HG02852 (cell line): ENCODE results near the gene PACSIN2.

Source experiments
- ATAC-seq: cut with Tn5 transposase; IDR thresholded peaks from one replicate; pipeline ENCODE4 v1.9.1; 2021; ENCODE audit warnings: mild to moderate bottlenecking, moderate library complexity; ENCODE audit not compliant: unreplicated experiment

PACSIN2 gene

DNA sequence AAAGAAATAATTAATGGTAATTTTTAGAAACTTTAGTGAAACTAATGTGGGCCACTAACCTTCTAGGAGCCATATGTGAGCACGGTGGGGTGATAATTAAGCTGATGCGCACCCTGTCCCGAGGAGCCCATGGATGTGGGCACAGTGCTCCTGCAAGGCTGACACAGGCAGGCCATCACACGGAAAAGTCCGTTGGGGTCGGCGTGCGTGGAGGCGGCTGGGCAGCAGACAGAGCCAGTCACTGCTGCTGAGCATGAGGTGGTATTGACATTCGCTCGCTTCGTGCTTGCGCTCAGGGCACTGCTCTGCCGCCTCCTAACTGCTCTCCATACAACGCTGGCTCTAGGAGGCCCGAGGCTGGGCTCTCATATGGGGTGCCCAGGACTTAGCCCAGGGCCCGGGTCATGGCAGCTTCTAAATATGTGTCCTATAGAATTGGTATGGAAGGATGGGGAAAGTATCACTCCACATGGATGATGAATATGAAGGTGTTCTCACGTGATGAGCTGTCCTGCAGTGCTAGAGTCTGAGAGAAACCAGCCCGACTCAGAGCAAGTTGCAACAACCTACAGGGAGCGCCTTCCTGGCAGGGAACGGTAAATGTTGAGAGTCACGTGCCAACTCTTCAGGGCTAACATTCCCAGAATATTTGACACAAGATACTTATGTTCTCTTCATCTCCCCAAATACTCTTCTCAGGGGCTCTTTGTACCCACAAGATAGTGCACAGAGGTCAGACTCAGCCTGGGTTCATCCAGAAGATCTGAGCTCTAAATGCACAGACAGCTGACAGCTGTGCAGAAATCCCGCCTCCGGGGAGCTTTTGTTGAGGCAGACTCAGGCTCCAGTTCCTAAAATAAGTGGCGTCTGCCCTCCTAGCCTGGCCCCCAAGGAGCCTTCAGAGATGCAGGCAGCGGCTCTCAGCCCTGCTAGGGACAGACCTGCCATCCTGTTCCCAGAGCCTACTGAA, 107.3 kb downstream of the PACSIN2 start:
- no peak for ATAC-seq

DNA sequence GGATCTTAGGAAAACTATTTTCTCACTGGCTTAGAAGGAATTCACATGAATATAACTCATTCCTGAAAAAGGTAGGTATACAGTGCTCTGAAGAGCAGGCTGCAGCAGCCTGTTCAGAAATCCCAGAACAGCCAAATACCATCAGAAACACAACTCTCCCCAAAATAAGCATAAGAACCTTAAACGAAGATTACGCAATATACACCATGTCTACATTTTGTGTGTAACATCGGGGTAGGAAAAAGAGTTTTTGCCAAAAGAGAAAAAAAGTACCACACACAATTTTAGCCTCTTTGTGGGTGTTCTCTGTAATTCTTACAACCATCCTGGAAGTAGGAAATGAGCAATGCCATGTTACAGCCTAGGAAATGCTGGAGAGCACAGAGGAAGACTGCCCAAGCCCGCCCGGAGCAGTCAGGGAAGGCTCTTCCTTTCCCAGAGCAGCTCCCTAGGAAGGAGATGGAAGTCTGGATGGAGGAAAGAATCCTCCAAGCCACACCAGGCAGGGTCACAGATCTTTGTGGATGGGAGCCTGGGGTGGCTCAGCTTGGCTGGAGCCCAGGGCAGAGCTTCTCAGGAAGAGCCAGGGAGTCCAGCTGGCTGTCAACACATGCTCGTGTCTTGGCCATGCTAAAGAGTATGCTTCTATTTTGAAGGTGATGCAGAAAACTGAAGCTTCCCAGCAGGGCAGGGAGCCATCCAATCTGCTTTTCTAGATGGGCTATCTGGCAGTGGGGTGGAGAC, 108.2 kb downstream of the PACSIN2 start:
- no peak for ATAC-seq

DNA sequence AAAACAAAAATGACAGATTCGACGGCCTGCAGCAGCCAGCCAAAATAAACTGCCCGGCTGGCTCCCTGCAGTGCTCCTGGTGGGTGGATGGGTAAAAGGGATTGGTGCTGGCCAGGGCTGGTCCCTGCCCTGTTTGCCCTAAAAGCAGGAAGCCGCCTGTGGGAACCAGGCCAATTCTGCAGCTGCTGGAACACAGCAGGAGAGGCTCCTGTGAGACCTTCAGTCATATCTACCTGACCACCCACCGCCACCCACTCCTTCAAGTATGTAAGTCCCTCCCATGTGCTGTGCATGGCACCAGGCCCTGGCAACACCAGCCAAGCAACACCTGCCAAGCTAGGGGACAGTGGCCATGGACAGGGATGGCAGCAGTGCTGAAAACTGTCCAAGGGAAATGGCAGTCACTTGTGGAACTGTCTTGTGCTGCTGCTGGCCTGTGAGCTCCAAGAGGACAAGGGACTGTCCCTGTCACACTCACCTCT, 109.2 kb downstream of the PACSIN2 start:
- ATAC-seq: no peak

DNA sequence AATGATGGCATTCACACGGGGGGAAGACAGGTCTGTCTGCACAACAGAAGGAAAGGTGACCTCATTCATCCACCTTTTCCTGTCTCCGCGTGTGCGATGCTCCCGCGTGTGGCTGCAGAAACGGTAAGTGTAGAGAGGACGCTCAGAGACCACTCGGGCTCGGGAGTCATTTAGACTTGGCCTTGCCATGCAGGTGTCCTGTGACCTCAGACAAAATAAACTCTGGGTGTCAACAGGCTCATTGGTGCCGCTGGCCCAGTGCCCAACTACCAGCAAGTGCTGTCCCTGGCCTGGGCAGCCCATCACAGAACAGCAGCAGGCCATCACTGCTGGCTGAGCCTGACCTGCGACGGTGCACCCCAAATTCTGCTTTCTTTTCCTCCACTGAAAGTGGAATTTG, 109.7 kb downstream of the PACSIN2 start:
- ATAC-seq: no peak

DNA sequence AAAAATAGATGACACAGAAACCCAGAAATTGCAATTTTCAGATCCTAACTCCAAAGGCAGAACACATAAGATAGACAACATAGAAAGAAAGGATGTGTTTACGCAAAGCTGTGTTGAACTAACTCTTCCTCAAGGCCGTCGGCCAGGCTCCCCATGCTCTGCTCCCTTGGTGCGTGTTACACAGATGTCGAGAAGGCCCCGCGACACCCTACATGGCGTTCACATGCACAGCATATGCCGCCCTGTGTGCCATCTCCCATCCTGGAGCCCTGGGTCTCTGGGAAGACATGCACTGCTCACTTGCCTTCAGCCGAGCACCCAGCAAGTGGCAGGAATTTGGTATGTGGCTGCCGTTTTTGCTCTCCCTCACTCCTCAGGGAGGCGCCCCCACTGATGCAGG, 110.9 kb downstream of the PACSIN2 start:
- no peak for ATAC-seq

DNA sequence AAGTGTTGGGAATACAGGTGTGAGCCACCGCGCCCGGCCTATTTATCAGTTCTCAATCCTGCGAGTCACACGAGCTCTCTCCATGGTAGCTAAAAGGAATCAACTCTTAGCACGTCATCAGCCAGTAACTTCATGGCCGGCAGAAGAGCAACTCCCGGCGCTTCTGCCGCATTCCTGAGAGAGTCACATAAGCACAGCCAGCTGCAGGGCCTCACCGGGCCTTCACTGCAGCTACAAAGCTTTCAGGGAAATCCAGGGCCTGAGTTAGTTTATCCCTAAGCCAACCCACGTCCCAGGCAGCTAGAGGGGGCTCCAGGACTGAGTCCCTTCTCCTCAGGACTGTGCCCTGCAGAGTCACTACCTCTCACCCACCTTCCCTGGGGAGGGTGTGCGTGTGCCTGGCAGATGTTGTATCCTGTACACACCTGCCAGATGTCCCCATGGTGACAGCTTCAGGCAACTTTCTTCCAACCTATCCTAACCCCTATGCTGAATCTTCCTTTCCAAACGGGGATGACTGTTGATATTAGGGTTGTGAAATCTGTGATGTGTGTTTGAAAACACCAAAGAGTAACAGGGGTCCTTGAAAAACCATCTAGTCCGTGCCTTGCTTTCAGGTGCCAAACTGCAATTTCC, 112.0 kb downstream of the PACSIN2 start:
- no peak for ATAC-seq

DNA sequence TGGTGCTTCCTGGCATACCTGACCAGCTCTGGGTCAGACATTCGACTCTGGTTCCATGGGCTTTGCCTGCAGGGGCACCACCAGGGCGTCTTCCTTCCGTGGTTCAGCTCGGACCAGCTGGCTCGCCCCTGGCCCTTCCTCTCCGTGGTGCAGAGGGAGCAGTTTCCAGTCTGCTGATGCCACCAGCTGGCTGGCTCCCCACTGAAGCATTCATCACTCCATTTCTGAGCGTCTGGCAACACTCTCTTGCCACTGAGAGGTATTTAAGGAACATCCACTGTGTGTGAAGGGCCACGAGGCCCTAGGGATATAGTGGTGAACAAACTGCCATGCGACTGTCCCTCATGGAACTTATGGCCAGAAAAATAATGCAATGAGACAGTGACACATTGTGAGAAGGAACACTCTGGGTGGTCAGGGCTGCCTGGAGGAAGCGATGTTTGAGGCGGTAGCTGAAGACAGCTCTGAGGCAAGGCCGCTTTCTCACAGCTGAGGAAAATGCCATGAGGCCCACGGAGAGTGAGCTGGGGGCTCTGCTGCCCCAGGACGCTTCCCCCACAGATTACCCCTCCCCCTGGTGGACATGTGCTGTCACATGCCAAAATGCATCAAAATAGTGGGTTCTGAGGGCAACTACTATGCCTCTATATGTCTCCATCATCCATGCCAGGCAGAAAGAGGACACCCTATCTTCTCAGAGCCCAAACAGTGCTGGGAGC, 113.0 kb downstream of the PACSIN2 start:
- no peak for ATAC-seq

DNA sequence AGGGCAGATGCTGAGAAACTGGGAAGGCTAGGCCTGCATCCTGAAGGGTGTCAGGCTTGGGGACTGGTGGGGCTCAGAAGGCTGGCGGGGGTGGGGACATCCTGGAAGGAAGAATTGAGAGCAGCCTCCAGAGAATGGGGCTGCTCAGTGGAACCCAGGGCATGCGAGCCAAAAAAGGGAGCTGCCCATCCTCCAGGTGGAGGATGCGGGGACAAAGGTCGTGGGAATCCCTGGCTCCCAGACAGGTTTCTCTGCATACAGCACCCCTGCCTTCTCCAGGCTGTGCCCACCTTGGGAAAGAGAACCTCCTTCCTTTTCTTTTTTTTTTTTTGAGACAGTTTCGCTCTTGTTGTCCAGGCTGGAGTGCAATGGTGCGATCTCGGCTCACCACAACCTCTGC, 117.0 kb downstream of the PACSIN2 start:
- no peak for ATAC-seq

DNA sequence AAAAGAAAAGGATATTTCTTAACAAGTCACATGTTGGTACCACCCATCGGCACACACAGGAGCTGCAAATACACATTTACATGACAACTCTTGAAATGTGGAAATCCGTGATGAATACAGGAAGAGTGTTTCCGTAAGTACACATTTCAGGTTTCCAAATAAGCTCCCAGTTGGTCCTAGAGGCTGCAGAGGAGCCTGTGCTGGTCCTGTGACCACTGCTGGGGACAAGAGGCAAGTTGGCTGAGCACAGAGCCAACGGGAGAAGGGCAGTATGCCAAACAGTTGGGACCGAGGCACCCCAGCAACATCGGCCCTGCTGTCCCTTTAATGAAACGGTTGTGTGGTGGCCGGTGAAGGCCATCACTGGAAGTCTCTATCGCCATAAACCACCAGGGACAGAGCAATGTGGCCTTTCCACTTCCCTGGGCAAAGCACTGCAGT, 119.4 kb downstream of the PACSIN2 start:
- ATAC-seq: no peak

DNA sequence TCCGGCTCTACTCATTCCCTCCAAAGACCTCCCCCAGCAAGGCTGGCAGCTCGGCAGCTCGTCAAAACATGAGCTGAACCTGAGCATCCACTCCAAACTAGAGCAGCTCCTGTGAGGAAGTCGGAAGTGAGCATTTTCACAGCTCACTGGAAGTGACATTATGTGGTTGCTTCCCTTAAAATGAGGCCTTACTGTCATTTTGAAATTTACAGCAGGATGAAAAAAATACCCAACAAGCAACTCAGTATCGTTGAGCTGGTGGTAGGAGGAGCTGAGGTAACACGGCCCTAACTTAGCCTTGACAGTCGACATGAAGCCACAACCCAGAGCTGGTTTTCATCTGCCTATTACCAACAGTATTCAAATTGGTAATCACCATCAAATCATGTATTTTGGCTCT, 119.9 kb downstream of the PACSIN2 start:
- no peak for ATAC-seq

DNA sequence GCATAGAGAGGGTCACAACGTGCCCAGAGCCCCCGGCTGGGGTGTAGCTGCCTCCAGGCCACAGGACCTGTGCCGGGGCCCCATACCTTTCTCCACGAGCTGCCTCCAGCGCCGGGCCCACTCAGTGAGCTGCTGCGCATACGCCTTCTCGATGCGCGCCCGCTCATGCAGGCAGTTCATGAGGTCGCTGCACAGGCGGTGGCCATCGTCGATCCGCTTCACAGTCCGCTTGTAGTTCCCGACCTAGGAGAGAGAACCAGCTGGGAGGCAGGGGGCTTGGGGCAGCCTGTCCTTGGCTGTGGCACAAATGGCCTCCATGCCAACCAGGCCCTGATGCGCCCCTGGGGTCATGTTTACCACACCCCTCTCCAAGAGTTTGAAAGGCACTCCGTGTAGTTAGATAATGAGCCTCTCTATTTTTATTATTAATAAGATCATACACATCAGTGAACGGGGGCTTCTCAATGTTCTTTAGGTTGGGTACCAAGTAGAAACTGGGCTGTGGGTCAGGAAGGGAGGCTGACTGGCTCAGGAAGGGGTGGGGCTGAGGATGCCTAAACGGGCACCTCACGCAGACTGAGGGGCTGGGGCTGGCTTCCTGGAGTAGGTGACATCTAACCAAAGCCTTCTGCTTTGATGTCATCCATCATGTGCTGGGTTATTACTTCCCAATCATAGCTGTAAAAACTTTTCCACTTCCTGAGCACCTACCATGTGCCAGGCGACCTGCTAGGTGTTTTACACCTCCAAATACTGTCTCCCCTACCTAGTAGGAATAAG, 121.4 kb downstream of the PACSIN2 start:
- ATAC-seq: no peak

DNA sequence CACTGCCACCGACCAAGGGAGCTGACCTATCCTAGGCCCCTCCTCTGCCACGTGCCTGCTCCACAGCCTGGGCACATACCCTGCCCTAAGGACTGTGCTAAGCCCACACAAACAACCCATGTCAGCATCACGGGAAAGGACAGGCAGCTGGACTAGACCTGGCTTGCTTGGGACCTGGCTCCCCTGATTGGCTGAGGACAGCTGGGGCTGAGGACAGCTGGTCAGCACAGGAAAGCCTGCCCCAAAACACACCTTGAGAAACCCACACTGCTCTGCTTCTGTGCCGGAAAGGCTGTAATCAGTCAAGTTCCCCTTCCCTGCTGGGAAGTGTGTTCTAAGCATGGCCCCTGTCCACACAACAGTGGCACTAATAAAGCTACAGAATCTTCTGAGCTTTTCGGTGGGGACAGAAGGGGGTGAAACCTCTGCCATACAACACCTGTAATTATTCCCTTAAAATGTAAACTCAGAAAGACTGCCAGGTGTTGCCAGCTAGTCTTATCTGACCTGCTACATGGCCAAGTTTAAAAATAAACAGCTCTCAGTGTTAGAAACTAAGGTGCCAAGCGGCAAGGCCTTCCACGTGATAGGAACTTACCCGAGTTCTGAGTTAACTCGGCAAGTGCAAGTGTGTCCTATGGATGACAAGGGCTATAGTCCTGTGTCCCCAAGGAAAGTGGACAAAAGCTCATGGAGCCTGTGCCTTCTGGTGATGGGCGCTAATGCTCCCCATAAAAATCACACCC, 122.2 kb downstream of the PACSIN2 start:
- no peak for ATAC-seq

DNA sequence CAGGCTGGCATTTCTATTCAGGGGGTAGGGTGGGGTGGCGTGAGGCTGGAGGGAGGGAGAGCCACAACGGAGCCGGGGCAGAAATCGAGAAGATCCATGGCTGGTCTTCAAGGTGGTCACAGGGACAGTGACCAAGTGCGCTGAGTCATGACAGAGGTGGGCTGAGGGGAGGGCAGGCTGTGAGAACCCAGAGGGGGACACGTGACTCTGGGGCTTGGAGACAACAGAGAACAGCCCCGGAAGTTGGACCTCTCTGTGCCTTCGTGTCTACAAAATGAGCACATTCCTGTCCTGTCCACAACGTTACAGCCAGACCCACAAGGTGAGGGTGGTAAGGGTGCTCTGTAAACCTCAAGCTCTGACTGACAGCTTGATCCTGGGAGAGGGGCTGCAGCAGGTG, 122.8 kb downstream of the PACSIN2 start:
- ATAC-seq: no peak

DNA sequence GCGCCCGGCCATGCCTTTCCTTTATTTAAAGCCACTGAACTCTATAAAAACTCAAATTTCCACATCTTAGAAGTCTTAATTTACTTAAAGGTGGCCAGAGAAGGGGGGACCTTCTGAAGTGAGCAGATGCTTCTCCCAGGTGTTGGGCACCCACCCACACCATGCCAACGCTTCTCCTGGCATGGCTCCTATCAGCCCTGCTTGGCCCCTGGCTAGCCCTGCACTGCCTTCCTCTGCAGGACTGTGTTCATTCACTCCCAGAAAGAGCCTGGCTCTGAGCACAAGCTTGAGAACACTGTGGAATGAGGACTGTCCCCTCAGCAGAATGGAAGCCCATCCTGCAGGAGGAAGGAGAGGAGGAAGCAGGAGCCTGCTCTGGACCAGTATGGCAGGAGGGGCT, 123.3 kb downstream of the PACSIN2 start:
- ATAC-seq: no peak

DNA sequence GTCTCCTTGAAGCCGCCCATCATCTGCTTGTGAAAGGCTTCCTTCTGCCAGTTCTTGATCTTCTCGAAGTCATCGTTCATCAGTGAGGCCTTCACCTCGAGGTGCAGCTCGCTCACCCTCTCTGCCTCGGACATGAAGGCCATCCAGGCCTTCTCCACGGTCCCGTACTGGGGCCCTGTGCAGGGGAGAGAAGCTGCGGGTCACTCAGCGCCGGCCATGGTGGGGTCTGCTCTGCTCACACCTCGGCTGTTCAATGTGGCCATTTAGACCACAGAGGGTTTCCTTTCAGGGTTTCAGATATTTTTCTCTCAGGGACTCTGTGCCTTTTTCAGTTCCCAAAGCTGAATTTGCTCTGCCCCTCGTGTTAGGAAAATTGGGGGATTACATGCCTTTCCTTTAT, 123.9 kb downstream of the PACSIN2 start:
- ATAC-seq: no peak

DNA sequence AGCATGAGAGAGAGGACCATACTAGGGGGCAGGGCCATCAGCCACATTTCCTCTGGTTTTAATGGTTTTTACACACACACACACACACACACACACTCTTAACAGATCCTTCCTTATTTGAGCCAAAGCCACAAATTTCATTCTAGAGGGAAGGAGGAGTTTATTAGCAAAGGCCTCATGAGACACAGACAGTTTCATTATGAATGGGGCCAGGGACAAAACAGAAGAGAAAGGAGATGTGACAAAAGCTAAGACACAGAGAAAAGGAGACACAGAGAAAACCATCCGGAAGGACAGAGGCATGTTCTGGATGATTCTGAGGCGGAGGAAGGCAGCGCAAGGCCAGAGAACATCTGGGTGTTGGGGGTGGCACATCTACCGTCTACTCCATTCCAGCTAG, 125.6 kb downstream of the PACSIN2 start:
- ATAC-seq: no peak

DNA sequence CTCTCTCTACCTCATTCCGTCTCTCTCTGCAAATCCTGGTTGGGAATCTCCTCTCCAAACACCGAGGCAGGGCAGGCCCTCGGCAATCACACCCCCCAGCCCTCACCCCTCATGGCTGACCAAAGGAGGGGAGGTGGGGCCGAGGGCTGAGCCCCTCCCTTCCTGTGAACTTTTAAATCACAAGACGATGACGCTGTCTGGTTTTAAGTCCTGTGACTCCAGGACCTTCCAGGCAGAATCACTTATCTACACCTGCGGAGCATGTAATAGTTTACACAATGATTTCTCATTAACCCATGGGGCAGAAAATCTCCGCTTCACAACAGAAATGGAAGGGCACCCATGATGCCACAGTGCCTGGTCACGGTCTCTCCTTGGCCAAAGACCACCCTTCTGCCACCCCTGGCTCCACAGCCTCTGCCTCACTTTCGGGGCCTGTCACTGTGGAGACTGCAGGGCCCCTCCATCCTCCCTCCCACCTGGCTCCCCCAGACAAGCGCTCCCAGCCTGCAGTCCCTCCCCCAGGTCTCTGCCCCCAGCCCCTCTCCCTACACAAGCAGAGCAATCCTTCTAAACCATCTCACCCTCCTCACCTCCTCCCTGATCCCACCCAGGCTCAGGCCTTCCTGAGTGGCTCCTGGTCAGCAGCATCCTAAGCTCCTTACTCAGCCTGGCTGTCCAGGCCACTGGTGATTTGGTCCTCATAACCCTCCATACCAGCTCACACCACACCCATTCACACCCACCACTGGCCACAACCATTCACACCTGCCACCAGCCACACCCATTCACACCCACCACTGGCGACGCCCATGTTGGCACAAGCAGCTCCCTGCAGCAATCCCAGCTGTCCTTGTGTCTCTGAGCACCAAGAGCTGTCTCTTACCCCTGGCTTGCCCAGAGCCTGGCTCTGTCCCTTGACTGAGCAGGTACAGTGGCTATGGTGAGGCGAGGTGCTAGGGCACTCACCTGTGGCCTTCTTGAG, 127.1 kb downstream of the PACSIN2 start:
- ATAC-seq: no peak

DNA sequence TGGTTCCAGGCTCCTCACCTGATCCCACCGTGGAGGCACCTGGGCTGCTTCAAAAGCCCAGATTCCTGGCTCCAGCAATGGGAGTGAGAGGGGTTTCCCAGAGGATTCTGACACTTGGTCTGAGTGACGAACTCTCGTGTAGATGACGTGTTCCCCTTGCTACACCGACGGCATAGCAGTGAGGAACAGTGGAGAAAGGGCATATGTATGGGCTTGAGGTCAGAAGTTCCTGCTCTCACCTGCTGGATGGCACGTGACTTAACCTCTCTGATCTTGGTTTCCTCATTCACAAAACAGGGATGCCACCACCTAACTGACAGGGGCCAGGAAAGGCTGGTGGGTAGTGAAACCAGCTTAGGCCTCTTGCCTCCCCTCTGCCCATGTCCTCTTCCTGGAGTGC, 127.8 kb downstream of the PACSIN2 start:
- no peak for ATAC-seq
